H1 (cell line): Measurements from ENCODE around the gene MMP28. TPM values are rescaled to one million over a fixed set of nuclear protein-coding genes. Genes with fewer than 3 reads are reported as not detected.

Experiments used
- TEAD4 ChIP-seq: IDR thresholded peaks from 2 replicates; pipeline ENCODE4 v1.6.1; 2012; ENCODE audit warnings: low read depth, low read length, inconsistent platforms, mixed read lengths
- polyA plus RNA-seq, 7 experiments: library from polyadenylated mRNA; depleted of rRNA in 3 of 7; stranded (reverse) in 5 of 7; unstranded in 2 of 7; fragments of >200 nt in 5 of 7; fragments of 200-250 nt in 2 of 7; gene quantifications; 1 replicate in 5 of 7; 2 replicates in 1 of 7; 4 replicates in 1 of 7; pipeline versions ENCODE4 v1.2.1 to v1.2.3, GENCODE V29; 2011 to 2013; ENCODE audit warnings: missing spikeins in 2 of 7, mixed read lengths in 2 of 7
- total RNA-seq: library from RNA; stranded (reverse); fragmentation: NEBNext Ultra II Directional; extraction: Animal tissue kit (Norgen Biotek cat#: 25700); gene quantifications from 2 replicates; pipeline ENCODE4 v1.2.1, GENCODE V29; 2021
- TF ChIP-seq, protein P1 (sequence below): fragments of 300-600 bp; sonication (generic); IDR thresholded peaks from 2 replicates; pipeline ENCODE4 v1.7.1; 2012; ENCODE audit warnings: low read length, moderate library complexity, mild to moderate bottlenecking, inconsistent platforms; ENCODE audit not compliant: insufficient replicate concordance
- TF ChIP-seq, protein P2 (sequence below): IDR thresholded peaks from 2 replicates; pipeline ENCODE4 v1.6.1; 2012; ENCODE audit warnings: low read length, inconsistent platforms

Gene MMP28
- total and polyA plus RNA-seq, 2 of the 8 experiments (the other 6 are each of a cell fraction or from before 2014, with no cell fraction given) = not detected

DNA sequence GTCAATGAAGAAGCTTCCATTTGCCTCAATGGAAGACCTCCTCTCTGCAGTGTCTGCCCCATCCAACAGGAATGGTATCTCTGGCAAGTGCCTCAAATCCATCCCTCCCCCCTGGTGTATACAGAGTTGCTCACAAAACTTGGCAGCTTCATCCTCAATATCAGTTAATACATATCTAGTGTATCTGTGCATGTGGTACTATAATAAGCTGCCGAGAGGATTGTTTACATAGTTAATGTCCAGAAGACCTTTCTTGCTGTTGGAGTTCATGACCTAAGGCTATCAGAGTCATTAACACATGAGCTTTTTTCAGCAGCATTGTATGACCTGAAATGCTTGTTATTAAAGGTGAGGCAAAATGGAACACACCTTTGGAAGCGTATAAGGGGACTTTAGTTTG lies 78.0 kb downstream of the MMP28 start (continued):
- TF ChIP-seq, protein P1, sequence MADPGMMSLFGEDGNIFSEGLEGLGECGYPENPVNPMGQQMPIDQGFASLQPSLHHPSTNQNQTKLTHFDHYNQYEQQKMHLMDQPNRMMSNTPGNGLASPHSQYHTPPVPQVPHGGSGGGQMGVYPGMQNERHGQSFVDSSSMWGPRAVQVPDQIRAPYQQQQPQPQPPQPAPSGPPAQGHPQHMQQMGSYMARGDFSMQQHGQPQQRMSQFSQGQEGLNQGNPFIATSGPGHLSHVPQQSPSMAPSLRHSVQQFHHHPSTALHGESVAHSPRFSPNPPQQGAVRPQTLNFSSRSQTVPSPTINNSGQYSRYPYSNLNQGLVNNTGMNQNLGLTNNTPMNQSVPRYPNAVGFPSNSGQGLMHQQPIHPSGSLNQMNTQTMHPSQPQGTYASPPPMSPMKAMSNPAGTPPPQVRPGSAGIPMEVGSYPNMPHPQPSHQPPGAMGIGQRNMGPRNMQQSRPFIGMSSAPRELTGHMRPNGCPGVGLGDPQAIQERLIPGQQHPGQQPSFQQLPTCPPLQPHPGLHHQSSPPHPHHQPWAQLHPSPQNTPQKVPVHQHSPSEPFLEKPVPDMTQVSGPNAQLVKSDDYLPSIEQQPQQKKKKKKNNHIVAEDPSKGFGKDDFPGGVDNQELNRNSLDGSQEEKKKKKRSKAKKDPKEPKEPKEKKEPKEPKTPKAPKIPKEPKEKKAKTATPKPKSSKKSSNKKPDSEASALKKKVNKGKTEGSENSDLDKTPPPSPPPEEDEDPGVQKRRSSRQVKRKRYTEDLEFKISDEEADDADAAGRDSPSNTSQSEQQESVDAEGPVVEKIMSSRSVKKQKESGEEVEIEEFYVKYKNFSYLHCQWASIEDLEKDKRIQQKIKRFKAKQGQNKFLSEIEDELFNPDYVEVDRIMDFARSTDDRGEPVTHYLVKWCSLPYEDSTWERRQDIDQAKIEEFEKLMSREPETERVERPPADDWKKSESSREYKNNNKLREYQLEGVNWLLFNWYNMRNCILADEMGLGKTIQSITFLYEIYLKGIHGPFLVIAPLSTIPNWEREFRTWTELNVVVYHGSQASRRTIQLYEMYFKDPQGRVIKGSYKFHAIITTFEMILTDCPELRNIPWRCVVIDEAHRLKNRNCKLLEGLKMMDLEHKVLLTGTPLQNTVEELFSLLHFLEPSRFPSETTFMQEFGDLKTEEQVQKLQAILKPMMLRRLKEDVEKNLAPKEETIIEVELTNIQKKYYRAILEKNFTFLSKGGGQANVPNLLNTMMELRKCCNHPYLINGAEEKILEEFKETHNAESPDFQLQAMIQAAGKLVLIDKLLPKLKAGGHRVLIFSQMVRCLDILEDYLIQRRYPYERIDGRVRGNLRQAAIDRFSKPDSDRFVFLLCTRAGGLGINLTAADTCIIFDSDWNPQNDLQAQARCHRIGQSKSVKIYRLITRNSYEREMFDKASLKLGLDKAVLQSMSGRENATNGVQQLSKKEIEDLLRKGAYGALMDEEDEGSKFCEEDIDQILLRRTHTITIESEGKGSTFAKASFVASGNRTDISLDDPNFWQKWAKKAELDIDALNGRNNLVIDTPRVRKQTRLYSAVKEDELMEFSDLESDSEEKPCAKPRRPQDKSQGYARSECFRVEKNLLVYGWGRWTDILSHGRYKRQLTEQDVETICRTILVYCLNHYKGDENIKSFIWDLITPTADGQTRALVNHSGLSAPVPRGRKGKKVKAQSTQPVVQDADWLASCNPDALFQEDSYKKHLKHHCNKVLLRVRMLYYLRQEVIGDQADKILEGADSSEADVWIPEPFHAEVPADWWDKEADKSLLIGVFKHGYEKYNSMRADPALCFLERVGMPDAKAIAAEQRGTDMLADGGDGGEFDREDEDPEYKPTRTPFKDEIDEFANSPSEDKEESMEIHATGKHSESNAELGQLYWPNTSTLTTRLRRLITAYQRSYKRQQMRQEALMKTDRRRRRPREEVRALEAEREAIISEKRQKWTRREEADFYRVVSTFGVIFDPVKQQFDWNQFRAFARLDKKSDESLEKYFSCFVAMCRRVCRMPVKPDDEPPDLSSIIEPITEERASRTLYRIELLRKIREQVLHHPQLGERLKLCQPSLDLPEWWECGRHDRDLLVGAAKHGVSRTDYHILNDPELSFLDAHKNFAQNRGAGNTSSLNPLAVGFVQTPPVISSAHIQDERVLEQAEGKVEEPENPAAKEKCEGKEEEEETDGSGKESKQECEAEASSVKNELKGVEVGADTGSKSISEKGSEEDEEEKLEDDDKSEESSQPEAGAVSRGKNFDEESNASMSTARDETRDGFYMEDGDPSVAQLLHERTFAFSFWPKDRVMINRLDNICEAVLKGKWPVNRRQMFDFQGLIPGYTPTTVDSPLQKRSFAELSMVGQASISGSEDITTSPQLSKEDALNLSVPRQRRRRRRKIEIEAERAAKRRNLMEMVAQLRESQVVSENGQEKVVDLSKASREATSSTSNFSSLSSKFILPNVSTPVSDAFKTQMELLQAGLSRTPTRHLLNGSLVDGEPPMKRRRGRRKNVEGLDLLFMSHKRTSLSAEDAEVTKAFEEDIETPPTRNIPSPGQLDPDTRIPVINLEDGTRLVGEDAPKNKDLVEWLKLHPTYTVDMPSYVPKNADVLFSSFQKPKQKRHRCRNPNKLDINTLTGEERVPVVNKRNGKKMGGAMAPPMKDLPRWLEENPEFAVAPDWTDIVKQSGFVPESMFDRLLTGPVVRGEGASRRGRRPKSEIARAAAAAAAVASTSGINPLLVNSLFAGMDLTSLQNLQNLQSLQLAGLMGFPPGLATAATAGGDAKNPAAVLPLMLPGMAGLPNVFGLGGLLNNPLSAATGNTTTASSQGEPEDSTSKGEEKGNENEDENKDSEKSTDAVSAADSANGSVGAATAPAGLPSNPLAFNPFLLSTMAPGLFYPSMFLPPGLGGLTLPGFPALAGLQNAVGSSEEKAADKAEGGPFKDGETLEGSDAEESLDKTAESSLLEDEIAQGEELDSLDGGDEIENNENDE = no peak
- no peak for TF ChIP-seq TEAD4
- TF ChIP-seq, protein P2, sequence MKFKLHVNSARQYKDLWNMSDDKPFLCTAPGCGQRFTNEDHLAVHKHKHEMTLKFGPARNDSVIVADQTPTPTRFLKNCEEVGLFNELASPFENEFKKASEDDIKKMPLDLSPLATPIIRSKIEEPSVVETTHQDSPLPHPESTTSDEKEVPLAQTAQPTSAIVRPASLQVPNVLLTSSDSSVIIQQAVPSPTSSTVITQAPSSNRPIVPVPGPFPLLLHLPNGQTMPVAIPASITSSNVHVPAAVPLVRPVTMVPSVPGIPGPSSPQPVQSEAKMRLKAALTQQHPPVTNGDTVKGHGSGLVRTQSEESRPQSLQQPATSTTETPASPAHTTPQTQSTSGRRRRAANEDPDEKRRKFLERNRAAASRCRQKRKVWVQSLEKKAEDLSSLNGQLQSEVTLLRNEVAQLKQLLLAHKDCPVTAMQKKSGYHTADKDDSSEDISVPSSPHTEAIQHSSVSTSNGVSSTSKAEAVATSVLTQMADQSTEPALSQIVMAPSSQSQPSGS = no peak
